Thyroid gland (tissue), 4 donors: ENCODE data around the gene DPH7.

ENCODE experiments used
- CTCF ChIP-seq, 6 experiments: fragments of 200-600 bp in 3 of 6; fragments of 450-650 bp in 3 of 6; sonication (generic) in 3 of 6; IDR thresholded peaks; one replicate each; pipeline ENCODE4 v1.5.1; 2016 to 2019; ENCODE audit warnings: antibody characterized with exemption in 6 of 6, mild to moderate bottlenecking in 2 of 6, inconsistent platforms in 1 of 6, moderate library complexity in 1 of 6
- POLR2A ChIP-seq, 2 donors: fragments of 450-650 bp; IDR thresholded peaks; one replicate each; pipeline ENCODE4 v1.6.1; 2017; ENCODE audit warnings: antibody characterized with exemption in 2 of 2, mild to moderate bottlenecking in 2 of 2, moderate library complexity in 1 of 2

GRCh38 chr9:137578518-137579258 is at the start of gene DPH7:
- TF ChIP-seq CTCF (IDR thresholded peaks at IDR 0.05) = peak; percentile 63 to 96 (median 86)
- TF ChIP-seq POLR2A (IDR thresholded peaks at IDR 0.05) = peak in 1 of 2 donors; percentile 69
